HG03025 (cell line): ENCODE measurements around the gene RNF8.
"Not testable (repeated sequence)": the region's sequence is repeated elsewhere in the genome, so short reads cannot be mapped to it uniquely, and the experiment has no call there.

Experiments used
- ATAC-seq: cut with Tn5 transposase; IDR thresholded peaks from one replicate; pipeline ENCODE4 v1.9.1; 2021; ENCODE audit warnings: mild to moderate bottlenecking, moderate library complexity; ENCODE audit not compliant: unreplicated experiment, low FRiP score

Gene RNF8

GRCh38 chr6:37321101-37321500 is 32.7 kb upstream of the RNF8 start:
- no peak for ATAC-seq

- ATAC-seq: no peak
Measured at GRCh38 chr6:37321516-37322415, 32.0 kb upstream of the RNF8 start.

- no peak for ATAC-seq
Measured at GRCh38 chr6:37323580-37323979, 30.2 kb upstream of the RNF8 start.

- no peak for ATAC-seq
Measured at GRCh38 chr6:37324131-37325033, 29.4 kb upstream of the RNF8 start.

DNA sequence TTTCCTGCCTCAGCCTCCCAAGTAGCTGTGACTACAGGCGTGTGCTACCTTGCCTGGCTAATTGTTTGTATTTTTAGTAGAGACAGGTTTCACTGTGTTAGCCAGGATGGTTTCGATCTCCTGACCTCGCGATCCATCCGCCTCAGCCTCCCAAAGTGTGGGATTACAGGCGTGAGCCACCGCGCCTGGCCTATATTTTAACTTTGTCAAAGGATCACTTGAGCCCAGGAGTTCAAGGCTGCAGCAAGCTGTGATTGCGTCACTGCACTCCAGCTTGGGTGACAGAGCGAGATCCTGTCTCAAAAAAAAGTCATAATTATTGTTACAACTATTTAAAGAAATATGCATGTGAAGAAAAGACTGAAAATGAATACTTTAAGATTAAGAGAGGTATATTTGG is 23.4 kb upstream of the RNF8 start:
- ATAC-seq: not testable (repeated sequence)

GRCh38 chr6:37331047-37331446 is 22.7 kb upstream of the RNF8 start:
- no peak for ATAC-seq

- ATAC-seq: no peak
Measured at GRCh38 chr6:37332894-37333293, 20.9 kb upstream of the RNF8 start.

GRCh38 chr6:37334047-37334446 is 19.7 kb upstream of the RNF8 start:
- no peak for ATAC-seq

GRCh38 chr6:37338317-37338716 is 15.5 kb upstream of the RNF8 start:
- not testable (repeated sequence) for ATAC-seq

GRCh38 chr6:37338745-37339255 is 15.0 kb upstream of the RNF8 start:
- no peak for ATAC-seq

- no peak for ATAC-seq
Measured at GRCh38 chr6:37339741-37340638, 13.8 kb upstream of the RNF8 start.

DNA sequence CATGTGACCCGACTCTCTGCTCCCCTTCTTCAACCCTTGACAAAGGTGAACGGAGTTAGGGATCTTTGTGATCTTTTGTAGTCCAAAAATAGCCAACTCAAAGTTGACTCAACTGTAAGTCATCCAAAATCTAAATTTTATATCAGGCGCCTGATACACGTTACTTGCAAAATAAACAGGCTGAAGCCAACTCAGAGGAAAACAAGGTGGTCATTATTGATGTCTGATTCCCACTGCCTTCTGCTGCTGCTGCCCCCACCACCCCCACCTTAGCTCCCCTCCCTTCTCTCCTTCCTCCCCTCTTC is 13.2 kb upstream of the RNF8 start:
- no peak for ATAC-seq

DNA sequence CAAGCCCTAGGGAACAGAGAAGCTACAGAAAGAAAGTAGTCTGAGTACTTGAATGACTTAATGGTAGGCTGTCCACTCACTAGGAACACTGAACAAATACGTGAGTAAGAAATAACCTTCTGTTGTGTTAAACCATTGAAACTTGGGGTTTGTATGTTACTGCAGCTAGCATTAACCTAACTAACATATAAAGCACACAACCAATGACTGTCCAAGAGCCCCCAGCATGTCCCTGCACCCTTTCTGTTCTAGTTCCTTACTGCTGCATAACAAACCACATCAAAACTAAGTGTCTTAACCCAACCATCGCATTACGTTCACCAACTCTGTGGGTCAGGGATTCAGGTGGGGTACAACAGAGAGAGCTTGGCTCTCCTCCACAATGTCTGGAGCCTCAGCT is 10.5 kb upstream of the RNF8 start:
- no peak for ATAC-seq

GRCh38 chr6:37344308-37344707 is 9.5 kb upstream of the RNF8 start:
- no peak for ATAC-seq

DNA sequence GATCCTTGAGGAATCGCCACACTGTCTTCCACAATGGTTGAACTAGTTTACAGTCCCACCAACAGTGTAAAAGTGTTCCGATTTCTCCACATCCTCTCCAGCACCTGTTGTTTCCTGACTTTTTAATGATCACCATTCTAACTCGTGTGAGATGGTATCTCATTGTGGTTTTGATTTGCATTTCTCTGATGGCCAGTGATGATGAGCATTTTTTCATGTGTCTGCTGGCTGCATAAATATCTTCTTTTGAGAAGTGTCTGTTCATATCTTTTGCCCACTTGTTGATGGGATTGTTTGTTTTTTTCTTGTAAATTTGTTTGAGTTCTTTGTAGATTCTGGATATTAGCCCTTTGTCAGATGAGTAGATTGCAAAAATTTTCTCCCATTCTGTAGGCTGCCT is 8.0 kb upstream of the RNF8 start:
- not testable (repeated sequence) for ATAC-seq

- no peak for ATAC-seq
Measured at GRCh38 chr6:37347177-37347576, 6.6 kb upstream of the RNF8 start.

GRCh38 chr6:37347670-37348111 is 6.1 kb upstream of the RNF8 start:
- no peak for ATAC-seq

GRCh38 chr6:37351027-37351426 is 2.8 kb upstream of the RNF8 start:
- no peak for ATAC-seq

GRCh38 chr6:37352384-37352783 is 1.4 kb upstream of the RNF8 start:
- ATAC-seq: no peak
